K562 (cell line): ENCODE data around the gene LCN12. TPM values are rescaled to one million over a fixed set of nuclear protein-coding genes. Genes with fewer than 3 reads are reported as not detected.

Source experiments
- ARID1B ChIP-seq: fragments of 450-650 bp; IDR thresholded peaks from 2 replicates; pipeline ENCODE4 v1.6.1; 2016; ENCODE audit warnings: antibody characterized with exemption, mild to moderate bottlenecking, inconsistent platforms
- ELF1 ChIP-seq: fragments of 200-800 bp; sonication (Bioruptor generic); IDR thresholded peaks from 2 replicates; pipeline ENCODE4 v1.6.1; 2016; ENCODE audit warnings: missing genetic modification characterization, missing compliant biosample characterization
- FOXK2 ChIP-seq, 2 experiments: fragments of 450-650 bp; IDR thresholded peaks in 1 of 2; conservative IDR thresholded peaks in 1 of 2; 2 replicates each; pipeline ENCODE4 v1.6.1; 2016; ENCODE audit warnings: low read depth in 2 of 2, mild to moderate bottlenecking in 1 of 2
- JUND ChIP-seq, 2 experiments: IDR thresholded peaks; 2 replicates in 1 of 2; 3 replicates in 1 of 2; pipeline ENCODE4 v1.6.1; 2011; ENCODE audit warnings: borderline replicate concordance in 2 of 2, low read depth in 2 of 2, low read length in 2 of 2, improper control_type of control experiment in 1 of 2, missing biosample characterization in 1 of 2, missing genetic modification characterization in 1 of 2, missing genetic modification reagents in 1 of 2
- MTA3 ChIP-seq: fragments of 450-650 bp; formaldehyde crosslinking; IDR thresholded peaks from 2 replicates; pipeline ENCODE4 v1.6.1; 2017; ENCODE audit warnings: mild to moderate bottlenecking, borderline replicate concordance
- NEUROD1 ChIP-seq: fragments of 150-350 bp; IDR thresholded peaks from 2 replicates; pipeline ENCODE4 v1.6.1; 2014; ENCODE audit warnings: borderline replicate concordance, low read length, low read depth; ENCODE audit not compliant: partially characterized antibody
- NR4A1 ChIP-seq, 2 experiments: fragments of 250-450 bp in 1 of 2; fragments of 450-650 bp in 1 of 2; sonication (Bioruptor Pico) in 1 of 2; IDR thresholded peaks; 2 replicates each; pipeline versions ENCODE4 v1.4.0 to v1.6.1; 2016 to 2020; ENCODE audit warnings: mild to moderate bottlenecking in 2 of 2, missing compliant biosample characterization in 1 of 2, missing genetic modification characterization in 1 of 2, moderate library complexity in 1 of 2
- PHF20 ChIP-seq: fragments of 450-650 bp; IDR thresholded peaks from 2 replicates; pipeline ENCODE4 v1.6.1; 2018; ENCODE audit not compliant: partially characterized antibody
- SOX6 ChIP-seq: fragments of 450-650 bp; IDR thresholded peaks from 2 replicates; pipeline ENCODE4 v1.6.1; 2014; ENCODE audit warnings: mild to moderate bottlenecking
- SRSF7 ChIP-seq: fragments of 200-400 bp; formaldehyde crosslinking; optimal IDR thresholded peaks from 2 replicates; pipeline ENCODE3; 2017; ENCODE audit warnings: mild to moderate bottlenecking, low read depth, low read length
- ZHX1 ChIP-seq: fragments of 150-350 bp; conservative IDR thresholded peaks from 2 replicates; pipeline ENCODE4 v1.6.1; 2014; ENCODE audit warnings: low read length
- ZNF699 ChIP-seq: fragments of 250-450 bp; sonication (Bioruptor Pico); IDR thresholded peaks from 2 replicates; pipeline ENCODE4 v1.8.0; 2021; ENCODE audit warnings: mild to moderate bottlenecking, moderate library complexity; ENCODE audit not compliant: insufficient replicate concordance
- polyA plus RNA-seq, 8 experiments: library from polyadenylated mRNA; depleted of rRNA in 4 of 8; stranded (reverse) in 5 of 8; unstranded in 3 of 8; fragments of >200 nt; fragmentation: Nextera tagmentation in 2 of 8; fragmentation: Illumina TruSeq in 1 of 8; extraction: Ambion mirVana in 2 of 8; extraction: Trizol in 1 of 8; gene quantifications; 2 replicates each; pipeline versions ENCODE4 v1.2.1 to v1.2.3, GENCODE V29; 2011 to 2014; ENCODE audit warnings: inconsistent platforms in 1 of 8, missing spikeins in 1 of 8
- total RNA-seq, 7 experiments: library from RNA; depleted of rRNA in 6 of 7; stranded (reverse); fragments of >200 nt in 6 of 7; fragmentation: Illumina TruSeq in 2 of 7; extraction: Trizol in 2 of 7; gene quantifications; 2 replicates each; pipeline versions ENCODE4 v1.2.1 to v1.2.3, GENCODE V29; 2011 to 2021; ENCODE audit warnings: low replicate concordance in 1 of 7
- TF ChIP-seq, protein P1 (sequence below): fragments of 200-800 bp; sonication (Bioruptor generic); IDR thresholded peaks from 2 replicates; pipeline ENCODE4 v1.6.1; 2017; ENCODE audit warnings: missing genetic modification characterization, missing compliant biosample characterization
- TF ChIP-seq, protein P2 (sequence below): fragments of 450-650 bp; IDR thresholded peaks from 2 replicates; pipeline ENCODE4 v1.6.1; 2016
- TF ChIP-seq, protein P3 (sequence below): conservative IDR thresholded peaks from 2 replicates; pipeline ENCODE4 v1.6.1; 2011; ENCODE audit warnings: low read depth, mild to moderate bottlenecking, low read length; ENCODE audit not compliant: control insufficient read depth

The LCN12 gene
- total and polyA plus RNA-seq, 9 of the 15 experiments (the other 6 are each of a cell fraction or from before 2014, with no cell fraction given) = 0.05 TPM; not detected in 8

GRCh38 chr9:136949817-136950655, 2.0 kb upstream of the LCN12 start (continued):
- TF ChIP-seq ZHX1 = no peak
- TF ChIP-seq, protein P1, sequence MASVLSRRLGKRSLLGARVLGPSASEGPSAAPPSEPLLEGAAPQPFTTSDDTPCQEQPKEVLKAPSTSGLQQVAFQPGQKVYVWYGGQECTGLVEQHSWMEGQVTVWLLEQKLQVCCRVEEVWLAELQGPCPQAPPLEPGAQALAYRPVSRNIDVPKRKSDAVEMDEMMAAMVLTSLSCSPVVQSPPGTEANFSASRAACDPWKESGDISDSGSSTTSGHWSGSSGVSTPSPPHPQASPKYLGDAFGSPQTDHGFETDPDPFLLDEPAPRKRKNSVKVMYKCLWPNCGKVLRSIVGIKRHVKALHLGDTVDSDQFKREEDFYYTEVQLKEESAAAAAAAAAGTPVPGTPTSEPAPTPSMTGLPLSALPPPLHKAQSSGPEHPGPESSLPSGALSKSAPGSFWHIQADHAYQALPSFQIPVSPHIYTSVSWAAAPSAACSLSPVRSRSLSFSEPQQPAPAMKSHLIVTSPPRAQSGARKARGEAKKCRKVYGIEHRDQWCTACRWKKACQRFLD = 0 out of 2 replicates have a peak, but pooled peaks have one; percentile 21
- peak; percentile 34; the same call in 1 of the 2 replicates for TF ChIP-seq ARID1B
- peak; percentile 59; the same call in 1 of the 2 replicates for TF ChIP-seq SOX6
- peak; percentile 85; the same call in 1 of the 2 replicates for TF ChIP-seq MTA3
- no peak for TF ChIP-seq ELF1
- TF ChIP-seq FOXK2 (conservative IDR thresholded peaks at IDR 0.05 in 1 of 2, IDR thresholded peaks at IDR 0.05 in 1 of 2; ENCODE audit: low read depth in 2 of 2) = peak in 1 of 2 experiments; percentile 26; a peak in 1 of 4 replicates
- peak; percentile 42 for TF ChIP-seq NEUROD1
- TF ChIP-seq, protein P2, sequence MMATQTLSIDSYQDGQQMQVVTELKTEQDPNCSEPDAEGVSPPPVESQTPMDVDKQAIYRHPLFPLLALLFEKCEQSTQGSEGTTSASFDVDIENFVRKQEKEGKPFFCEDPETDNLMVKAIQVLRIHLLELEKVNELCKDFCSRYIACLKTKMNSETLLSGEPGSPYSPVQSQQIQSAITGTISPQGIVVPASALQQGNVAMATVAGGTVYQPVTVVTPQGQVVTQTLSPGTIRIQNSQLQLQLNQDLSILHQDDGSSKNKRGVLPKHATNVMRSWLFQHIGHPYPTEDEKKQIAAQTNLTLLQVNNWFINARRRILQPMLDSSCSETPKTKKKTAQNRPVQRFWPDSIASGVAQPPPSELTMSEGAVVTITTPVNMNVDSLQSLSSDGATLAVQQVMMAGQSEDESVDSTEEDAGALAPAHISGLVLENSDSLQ = no peak
- TF ChIP-seq SRSF7 = no peak
- TF ChIP-seq JUND (IDR thresholded peaks at IDR 0.05; ENCODE audit: borderline replicate concordance, low read depth, low read length) = no peak
- no peak for TF ChIP-seq JUND (tag; IDR thresholded peaks at IDR 0.05; ENCODE audit: borderline replicate concordance, low read depth, low read length)
- no peak for TF ChIP-seq ZNF699 (CRISPR knock-in tag)
- peak; percentile 44 for TF ChIP-seq PHF20
- TF ChIP-seq, protein P3, sequence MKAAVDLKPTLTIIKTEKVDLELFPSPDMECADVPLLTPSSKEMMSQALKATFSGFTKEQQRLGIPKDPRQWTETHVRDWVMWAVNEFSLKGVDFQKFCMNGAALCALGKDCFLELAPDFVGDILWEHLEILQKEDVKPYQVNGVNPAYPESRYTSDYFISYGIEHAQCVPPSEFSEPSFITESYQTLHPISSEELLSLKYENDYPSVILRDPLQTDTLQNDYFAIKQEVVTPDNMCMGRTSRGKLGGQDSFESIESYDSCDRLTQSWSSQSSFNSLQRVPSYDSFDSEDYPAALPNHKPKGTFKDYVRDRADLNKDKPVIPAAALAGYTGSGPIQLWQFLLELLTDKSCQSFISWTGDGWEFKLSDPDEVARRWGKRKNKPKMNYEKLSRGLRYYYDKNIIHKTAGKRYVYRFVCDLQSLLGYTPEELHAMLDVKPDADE = no peak
- TF ChIP-seq NR4A1 (CRISPR knock-in tag; IDR thresholded peaks at IDR 0.05) = no peak
- peak; percentile 60; the same call in 1 of the 2 replicates for TF ChIP-seq NR4A1 (tag; IDR thresholded peaks at IDR 0.05)
